CD4-positive, alpha-beta T cell treated with Interleukin-6 at 100 ng/mL for 8 hours (primary cell): ENCODE data around the gene SCRN1.

Experiments
- DNase-seq: peaks from one replicate; pipeline ENCODE4 v3.0.0-alpha.2; 2020; ENCODE audit warnings: mixed read lengths, low spot score

SCRN1 gene

DNA sequence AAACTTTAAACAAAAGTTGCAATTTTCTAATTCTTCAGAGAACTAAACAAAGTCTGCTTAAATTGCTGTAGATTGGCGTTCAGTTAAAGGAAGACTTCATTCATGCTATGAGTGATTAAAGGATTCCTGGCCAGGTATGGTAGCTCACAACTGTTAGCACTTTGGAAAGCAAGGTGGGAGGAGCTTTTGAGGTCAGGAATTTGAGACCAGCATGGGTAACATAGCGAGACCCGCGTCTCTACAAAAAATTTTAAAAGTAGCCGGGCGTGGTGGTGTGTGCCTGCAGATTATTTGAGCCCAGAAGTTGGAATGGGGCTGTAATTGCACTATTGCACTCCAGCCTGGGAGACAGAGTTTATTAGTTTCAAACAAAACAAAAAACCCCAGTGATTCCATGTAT, 13.5 kb upstream of the SCRN1 start:
- DNase-seq = no peak

- no peak for DNase-seq
Measured at GRCh38 chr7:30001998-30002397, 12.4 kb upstream of the SCRN1 start.

- no peak for DNase-seq
Measured at GRCh38 chr7:29998489-29998888, 8.9 kb upstream of the SCRN1 start.

- DNase-seq = no peak
Measured at GRCh38 chr7:29996321-29996720, 6.7 kb upstream of the SCRN1 start.

DNA sequence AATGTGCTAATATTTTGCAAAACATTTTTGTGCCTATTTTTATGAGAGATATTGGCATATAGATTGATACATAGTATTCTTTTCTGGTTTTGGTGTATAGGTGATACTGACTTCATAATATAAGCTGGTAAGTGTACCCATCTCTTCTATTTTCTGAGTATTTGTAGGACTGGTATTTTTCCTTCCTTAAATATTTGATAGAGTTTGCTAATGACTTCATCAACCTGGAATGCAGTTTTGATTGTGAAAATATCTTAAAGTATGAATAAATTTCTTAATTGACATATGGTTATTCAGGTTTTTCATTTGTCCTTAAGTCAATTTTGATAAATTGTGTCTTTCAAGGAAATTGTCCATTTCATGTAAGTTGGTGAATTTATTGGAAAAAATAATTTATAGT, 6.1 kb upstream of the SCRN1 start:
- DNase-seq = no peak

DNA sequence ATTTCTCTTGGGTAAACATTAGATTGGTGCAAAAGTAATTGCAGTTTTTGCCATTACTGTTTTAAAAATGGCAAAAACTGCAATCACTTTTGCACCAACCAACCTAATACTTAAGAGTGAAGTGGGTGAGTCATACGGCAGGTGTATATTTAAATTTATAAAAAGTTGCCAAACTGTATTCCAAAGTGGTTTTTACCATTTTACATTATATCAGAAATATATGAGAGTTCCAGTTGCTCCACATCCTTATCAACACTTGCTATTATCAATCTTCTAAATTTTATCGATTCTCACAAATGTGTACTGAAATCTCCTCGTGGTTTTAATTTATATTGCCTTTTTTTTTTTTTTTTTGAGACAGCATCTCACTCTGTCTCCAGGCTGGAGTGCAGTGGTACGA, 3.5 kb upstream of the SCRN1 start:
- DNase-seq = no peak

GRCh38 chr7:29991937-29992336, 2.3 kb upstream of the SCRN1 start:
- no peak for DNase-seq

GRCh38 chr7:29990931-29991330, 1.3 kb upstream of the SCRN1 start:
- no peak for DNase-seq

- DNase-seq = no peak
Measured at GRCh38 chr7:29988424-29989256, 961 bp downstream of the SCRN1 start.

GRCh38 chr7:29987811-29988317, 1.7 kb downstream of the SCRN1 start:
- no peak for DNase-seq

GRCh38 chr7:29987083-29987482, 2.5 kb downstream of the SCRN1 start:
- no peak for DNase-seq

DNA sequence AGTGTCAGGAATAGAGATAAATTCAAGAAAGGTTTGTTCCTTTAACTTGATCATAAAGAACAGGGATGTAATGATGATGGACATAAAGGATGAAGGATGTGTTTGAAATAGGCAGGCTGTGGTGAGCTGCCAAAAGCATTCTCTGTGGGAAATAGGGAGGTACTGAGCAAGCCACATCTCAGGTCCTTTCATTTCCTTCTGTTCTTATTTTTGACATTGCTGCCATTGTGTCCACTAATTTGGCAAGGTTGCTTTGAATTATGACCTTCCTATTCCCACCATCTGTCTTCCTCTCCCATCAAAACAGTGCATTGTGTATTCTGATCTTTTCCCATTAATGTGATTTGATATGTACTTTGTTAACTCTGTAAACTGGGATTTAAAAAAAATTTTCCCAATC, 9.4 kb downstream of the SCRN1 start:
- no peak for DNase-seq

- no peak for DNase-seq
Measured at GRCh38 chr7:29977886-29978651, 11.5 kb downstream of the SCRN1 start.

DNA sequence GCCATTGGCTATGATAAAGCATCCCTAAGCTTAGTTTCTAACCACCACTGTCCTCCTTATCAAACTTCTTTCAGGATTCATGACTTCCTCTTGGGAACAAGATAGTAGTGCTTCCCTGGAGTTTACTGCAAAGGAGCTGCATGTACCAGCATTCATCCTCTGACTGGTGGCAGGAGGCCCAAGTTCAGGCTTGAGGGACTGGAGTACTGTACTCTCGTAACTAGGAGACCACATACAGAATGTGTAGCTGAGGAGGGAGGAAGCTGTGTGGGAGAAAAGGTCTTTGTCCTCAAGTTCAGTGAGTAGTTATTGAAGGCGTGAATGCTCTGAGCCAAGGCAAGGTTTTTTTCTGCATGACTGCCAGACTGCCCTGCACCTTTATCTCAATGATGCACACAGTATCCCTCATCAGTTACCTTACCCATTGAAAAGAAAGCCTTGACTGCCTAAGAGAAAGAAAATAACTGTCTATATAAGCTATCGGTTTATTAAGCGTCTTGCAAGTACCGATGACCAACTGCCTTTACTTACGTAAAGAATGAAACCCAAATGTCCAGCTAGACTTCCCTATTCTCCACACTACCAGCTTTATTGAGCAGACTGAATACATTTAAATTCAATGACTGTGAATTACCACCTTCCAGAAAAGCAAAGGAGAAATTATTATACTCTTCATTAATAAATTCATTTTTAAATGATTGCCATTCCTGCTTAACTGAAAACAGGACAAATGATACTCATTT, 12.8 kb downstream of the SCRN1 start:
- DNase-seq = no peak

DNA sequence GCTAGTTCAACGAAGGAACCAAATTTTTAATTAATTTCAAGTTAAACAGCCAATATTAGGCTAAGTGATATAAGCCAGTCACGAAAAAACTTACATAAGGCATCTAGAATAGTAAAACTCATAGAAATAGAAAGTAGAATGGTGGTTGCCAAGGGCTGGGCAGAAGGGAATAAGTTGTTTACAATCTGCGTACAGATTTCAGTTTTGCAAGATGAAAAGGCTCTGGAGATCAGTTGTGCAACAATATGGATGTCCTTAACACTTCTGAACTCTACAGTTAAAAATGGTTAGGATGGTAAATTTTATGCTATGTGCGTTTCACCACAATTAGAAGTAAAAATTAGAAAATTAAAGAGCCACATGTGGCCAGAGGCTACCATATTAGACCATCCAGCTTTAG, 13.3 kb downstream of the SCRN1 start:
- DNase-seq = no peak

DNA sequence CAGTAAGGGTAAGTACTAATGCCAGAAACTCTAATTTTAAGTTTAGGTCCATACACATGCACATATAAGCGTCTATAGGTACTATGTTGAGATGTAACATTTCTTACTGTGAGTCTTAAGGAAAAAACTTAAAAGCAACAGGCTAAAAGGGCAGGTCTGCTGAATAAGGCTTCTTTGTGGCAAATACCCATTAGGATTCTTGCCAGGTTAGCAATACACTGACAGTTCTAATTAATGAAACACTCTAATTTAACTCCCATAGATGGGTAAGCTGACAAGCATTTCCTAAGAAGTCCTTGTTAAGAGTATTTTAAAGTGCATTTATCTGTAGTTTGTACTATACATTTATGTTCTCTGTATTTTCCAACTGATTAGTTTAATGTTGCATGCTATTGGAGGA, 14.0 kb downstream of the SCRN1 start:
- DNase-seq = no peak

DNA sequence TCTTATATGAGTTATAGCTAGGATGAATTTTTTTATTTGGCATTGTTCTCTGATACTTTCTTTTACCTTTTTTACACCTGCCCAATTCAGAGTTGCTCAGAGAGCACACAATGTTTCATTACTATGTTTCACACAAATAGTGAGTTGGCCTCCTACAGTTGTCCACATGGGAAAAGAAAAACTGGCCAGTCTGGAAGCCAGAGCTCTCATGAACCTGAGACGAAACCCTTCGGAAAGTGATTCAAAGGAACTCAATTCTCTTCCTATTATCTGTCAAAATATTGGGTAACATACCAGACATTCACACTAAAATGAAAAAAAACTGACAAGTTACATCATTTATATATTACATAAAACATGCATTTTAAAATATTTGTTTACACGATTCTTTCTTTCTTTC, 15.3 kb downstream of the SCRN1 start:
- no peak for DNase-seq

- no peak for DNase-seq
Measured at GRCh38 chr7:29972315-29972669, 17.3 kb downstream of the SCRN1 start.

DNA sequence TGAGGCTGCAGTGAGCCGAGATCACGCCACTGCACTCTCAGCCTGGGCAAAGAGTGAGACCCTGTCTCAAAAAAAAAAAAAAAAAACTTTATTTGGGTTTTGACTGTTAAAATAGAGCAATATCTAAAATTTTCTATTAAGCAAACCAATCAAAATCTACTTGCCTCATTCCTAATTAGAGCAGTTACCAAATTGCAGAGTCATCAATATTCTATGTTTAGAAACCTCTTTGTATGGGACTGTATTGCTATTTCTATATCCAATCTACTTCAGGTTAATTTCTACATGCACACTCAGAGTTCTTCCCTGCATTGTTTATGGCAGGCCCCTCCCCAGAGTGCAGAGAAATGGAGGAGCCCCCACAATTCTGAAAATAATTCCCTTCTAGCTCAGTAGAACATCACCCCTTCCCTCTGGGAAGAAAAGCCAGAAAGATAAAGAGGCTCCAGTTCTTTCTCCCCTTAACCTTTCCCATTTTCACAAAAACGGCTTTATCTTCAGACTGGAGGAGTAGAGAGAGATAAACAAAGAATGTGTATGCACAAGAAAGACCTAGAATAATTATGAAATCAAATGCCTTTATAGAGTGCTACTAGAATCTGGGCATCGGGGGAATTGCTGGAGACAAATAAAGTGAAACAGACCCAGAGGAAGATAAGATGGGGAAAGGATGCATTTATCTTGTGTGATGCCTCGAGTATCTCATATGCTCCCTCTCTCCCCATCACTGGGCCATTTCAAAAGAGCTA, 17.9 kb downstream of the SCRN1 start:
- DNase-seq = no peak

- DNase-seq = no peak
Measured at GRCh38 chr7:29970158-29970557, 19.4 kb downstream of the SCRN1 start.

DNA sequence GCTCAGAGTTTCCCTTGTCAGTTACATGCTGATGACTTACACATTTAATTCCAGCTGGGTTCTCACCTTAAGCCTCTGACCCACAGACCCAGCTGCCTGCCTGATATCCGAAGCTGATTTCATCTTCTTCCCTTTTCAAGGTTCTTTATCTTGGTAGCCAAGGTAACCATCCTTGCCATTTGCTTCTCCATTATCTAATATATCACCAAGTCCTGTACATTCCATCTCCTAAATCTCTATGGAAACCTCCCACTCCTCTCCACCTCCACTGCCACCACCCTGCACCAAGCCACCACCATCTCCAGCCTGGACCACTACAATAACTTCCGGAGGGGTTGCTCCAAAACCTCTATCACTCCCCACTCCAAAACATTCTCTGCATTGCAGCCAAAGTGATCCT, 19.9 kb downstream of the SCRN1 start:
- no peak for DNase-seq
